Neutrophil (primary cell): Measurements from ENCODE around the gene ANKAR.
"Not testable (repeated sequence)": the region's sequence is repeated elsewhere in the genome, so short reads cannot be mapped to it uniquely, and the experiment has no call there.

Experiments used
- H3K27ac ChIP-seq: fragments of 200-600 bp; sonication (generic); 2 replicates; pipeline ENCODE4 v1.5.1; 2016; ENCODE audit warnings: mild to moderate bottlenecking, moderate library complexity
- H3K27me3 ChIP-seq: fragments of 200-600 bp; sonication (generic); 2 replicates; pipeline ENCODE4 v1.6.0; 2016; ENCODE audit warnings: mild to moderate bottlenecking
- H3K36me3 ChIP-seq: fragments of 200-600 bp; sonication (generic); 2 replicates; pipeline ENCODE4 v1.5.1; 2017
- H3K4me1 ChIP-seq, 2 experiments: fragments of 200-600 bp in 1 of 2; sonication (generic) in 1 of 2; 1 replicate in 1 of 2; 2 replicates in 1 of 2; pipeline versions ENCODE4 v1.5.1 to v1.6.1; 2013 to 2016; ENCODE audit warnings: low read depth in 1 of 2, low read length in 1 of 2, mild to moderate bottlenecking in 1 of 2, moderate library complexity in 1 of 2; ENCODE audit not compliant: control insufficient read depth in 1 of 2, insufficient read depth in 1 of 2
- H3K4me3 ChIP-seq, 2 experiments: fragments of 200-600 bp in 1 of 2; sonication (generic) in 1 of 2; 1 replicate in 1 of 2; 2 replicates in 1 of 2; pipeline ENCODE4 v1.5.1; 2013 to 2016; ENCODE audit warnings: low read depth in 1 of 2, low read length in 1 of 2, mild to moderate bottlenecking in 1 of 2, moderate library complexity in 1 of 2
- H3K9me3 ChIP-seq: fragments of 200-600 bp; sonication (generic); 2 replicates; pipeline ENCODE4 v1.5.1; 2016
- CTCF ChIP-seq: fragments of 200-600 bp; sonication (generic); IDR thresholded peaks from 2 replicates; pipeline ENCODE4 v1.5.1; 2016; ENCODE audit warnings: antibody characterized with exemption

The ANKAR gene

GRCh38 chr2:189660803-189661147 is 13.7 kb upstream of the ANKAR start:
- no peak overlapping the region for H3K4me3 ChIP-seq

GRCh38 chr2:189661148-189661956 is 13.1 kb upstream of the ANKAR start, which contains the start of gene ASNSD1:
ASNSD1 (plus strand) TSS chr2:189661459; CDS start chr2:189666133, 4,674 bp downstream.
- H3K36me3 ChIP-seq = peaks cover 8% of the 10 kb centered on the region
- peaks cover 46 to 56% of the 10 kb centered on the region in 2 experiments for H3K4me1 ChIP-seq
- no peaks in the 10 kb centered on the region for H3K9me3 ChIP-seq
- TF ChIP-seq CTCF = peak; percentile 98
- peak within 1 kb of the TSS; percentile 88 for H3K27ac ChIP-seq
- no peaks in the 10 kb centered on the region for H3K27me3 ChIP-seq
- H3K4me3 ChIP-seq = peak within 1 kb of the TSS; percentile 94 to 96

More at GRCh38 chr2:189660803-189661147, 13.7 kb upstream of the ANKAR start:
- peak overlapping the region; percentile 88 for H3K27ac ChIP-seq
- H3K27me3 ChIP-seq = no peaks in the 10 kb centered on the region
- TF ChIP-seq CTCF = no peak
- H3K36me3 ChIP-seq = peaks cover 2% of the 10 kb centered on the region
- no peaks in the 10 kb centered on the region for H3K9me3 ChIP-seq
- H3K4me1 ChIP-seq = peaks cover 46 to 56% of the 10 kb centered on the region in 2 experiments

DNA sequence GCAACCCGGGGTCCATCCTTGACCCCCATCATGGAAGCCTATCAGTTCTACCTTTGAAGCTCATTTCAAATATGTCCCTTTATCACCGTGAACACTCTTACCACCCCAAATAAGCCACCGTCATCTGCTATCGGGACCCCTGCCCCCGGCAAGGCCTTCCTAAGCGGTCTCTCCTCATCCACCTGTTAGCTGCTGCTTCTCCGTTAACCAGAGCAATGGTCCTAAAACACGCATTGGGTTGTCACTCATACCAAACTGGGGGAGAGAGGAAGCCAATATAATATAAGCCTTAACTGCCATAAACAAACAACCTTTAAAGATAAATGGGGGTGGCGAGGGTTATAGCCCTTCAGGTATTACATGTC is 12.5 kb upstream of the ANKAR start:
- TF ChIP-seq CTCF = no peak
- H3K9me3 ChIP-seq = no peaks in the 10 kb centered on the region
- H3K27me3 ChIP-seq = no peaks in the 10 kb centered on the region
- H3K4me1 ChIP-seq = peaks cover 46 to 56% of the 10 kb centered on the region in 2 experiments
- peak overlapping the region; percentile 88 for H3K27ac ChIP-seq
- H3K4me3 ChIP-seq = peak overlapping the region; percentile 94 to 96
- H3K36me3 ChIP-seq = peaks cover 14% of the 10 kb centered on the region

GRCh38 chr2:189662669-189663226 is 11.7 kb upstream of the ANKAR start:
- Histone ChIP-seq H3K9me3 (no peaks in the 10 kb centered on the region), H3K4me1 (peaks cover 41 to 50% of the 10 kb centered on the region in 2 experiments), H3K27me3 (no peaks in the 10 kb centered on the region), H3K27ac (peak overlapping the region; percentile 88), H3K36me3 (peaks cover 22% of the 10 kb centered on the region), H3K4me3 (peak overlapping the region; percentile 94 to 96)
- no peak for TF ChIP-seq CTCF

DNA sequence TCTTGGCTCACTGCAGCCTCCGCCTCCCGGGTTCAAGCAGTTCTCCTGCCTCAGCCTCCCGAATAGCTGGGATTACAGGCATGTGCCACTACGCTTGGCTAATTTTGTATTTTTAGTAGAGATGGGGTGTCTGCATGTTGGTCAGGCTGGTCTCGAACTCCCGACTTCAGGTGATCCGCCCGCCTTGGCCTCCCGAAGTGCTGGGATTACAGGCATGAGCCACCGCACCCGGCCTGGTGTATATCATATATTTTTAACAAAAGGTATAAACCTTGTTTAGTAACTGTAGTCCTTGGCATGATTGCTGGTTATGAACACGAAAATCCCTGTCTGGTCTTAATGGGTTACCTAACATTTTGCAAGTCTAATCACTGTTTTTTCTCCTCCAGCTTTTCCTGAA is 11.2 kb upstream of the ANKAR start:
- H3K9me3 ChIP-seq, H3K27ac ChIP-seq, H3K27me3 ChIP-seq, H3K4me3 ChIP-seq: not testable (repeated sequence)
- peaks cover 36 to 45% of the 10 kb centered on the region in 2 experiments for H3K4me1 ChIP-seq
- peaks cover 28% of the 10 kb centered on the region for H3K36me3 ChIP-seq

DNA sequence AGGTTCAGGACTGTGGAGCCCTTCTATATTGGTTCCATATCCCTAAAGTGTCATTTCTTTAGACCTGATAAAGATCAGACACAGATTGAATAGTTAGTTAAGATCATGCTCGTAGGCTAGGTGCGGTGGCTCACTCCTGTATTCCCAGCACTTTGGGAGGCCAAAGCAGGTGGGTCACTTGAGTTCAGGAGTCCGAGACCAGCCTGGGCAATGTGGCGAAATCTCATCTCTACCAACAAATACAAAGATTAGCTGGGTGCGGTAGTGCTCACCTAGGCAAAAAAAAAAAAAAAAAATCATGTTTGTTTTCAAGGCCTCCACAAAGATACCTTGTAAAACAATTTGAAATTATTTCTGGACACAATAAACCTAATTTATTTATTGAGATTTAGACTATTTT is 4.6 kb upstream of the ANKAR start:
- no peak for TF ChIP-seq CTCF
- Histone ChIP-seq H3K9me3 (no peaks in the 10 kb centered on the region), H3K4me3 (no peak overlapping the region), H3K36me3 (peaks cover 70% of the 10 kb centered on the region), H3K4me1 (peaks cover 10% of the 10 kb centered on the region in 2 experiments), H3K27ac (no peak overlapping the region), H3K27me3 (no peaks in the 10 kb centered on the region)
